NAMALWA (cell line): ENCODE measurements around the gene TCOF1.

Source experiments
- DNase-seq: peaks from one replicate; pipeline ENCODE4 v3.0.0-alpha.2; 2015; ENCODE audit warnings: low spot score

The TCOF1 gene, protein sequence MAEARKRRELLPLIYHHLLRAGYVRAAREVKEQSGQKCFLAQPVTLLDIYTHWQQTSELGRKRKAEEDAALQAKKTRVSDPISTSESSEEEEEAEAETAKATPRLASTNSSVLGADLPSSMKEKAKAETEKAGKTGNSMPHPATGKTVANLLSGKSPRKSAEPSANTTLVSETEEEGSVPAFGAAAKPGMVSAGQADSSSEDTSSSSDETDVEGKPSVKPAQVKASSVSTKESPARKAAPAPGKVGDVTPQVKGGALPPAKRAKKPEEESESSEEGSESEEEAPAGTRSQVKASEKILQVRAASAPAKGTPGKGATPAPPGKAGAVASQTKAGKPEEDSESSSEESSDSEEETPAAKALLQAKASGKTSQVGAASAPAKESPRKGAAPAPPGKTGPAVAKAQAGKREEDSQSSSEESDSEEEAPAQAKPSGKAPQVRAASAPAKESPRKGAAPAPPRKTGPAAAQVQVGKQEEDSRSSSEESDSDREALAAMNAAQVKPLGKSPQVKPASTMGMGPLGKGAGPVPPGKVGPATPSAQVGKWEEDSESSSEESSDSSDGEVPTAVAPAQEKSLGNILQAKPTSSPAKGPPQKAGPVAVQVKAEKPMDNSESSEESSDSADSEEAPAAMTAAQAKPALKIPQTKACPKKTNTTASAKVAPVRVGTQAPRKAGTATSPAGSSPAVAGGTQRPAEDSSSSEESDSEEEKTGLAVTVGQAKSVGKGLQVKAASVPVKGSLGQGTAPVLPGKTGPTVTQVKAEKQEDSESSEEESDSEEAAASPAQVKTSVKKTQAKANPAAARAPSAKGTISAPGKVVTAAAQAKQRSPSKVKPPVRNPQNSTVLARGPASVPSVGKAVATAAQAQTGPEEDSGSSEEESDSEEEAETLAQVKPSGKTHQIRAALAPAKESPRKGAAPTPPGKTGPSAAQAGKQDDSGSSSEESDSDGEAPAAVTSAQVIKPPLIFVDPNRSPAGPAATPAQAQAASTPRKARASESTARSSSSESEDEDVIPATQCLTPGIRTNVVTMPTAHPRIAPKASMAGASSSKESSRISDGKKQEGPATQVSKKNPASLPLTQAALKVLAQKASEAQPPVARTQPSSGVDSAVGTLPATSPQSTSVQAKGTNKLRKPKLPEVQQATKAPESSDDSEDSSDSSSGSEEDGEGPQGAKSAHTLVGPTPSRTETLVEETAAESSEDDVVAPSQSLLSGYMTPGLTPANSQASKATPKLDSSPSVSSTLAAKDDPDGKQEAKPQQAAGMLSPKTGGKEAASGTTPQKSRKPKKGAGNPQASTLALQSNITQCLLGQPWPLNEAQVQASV (N-terminal part only)

DNA sequence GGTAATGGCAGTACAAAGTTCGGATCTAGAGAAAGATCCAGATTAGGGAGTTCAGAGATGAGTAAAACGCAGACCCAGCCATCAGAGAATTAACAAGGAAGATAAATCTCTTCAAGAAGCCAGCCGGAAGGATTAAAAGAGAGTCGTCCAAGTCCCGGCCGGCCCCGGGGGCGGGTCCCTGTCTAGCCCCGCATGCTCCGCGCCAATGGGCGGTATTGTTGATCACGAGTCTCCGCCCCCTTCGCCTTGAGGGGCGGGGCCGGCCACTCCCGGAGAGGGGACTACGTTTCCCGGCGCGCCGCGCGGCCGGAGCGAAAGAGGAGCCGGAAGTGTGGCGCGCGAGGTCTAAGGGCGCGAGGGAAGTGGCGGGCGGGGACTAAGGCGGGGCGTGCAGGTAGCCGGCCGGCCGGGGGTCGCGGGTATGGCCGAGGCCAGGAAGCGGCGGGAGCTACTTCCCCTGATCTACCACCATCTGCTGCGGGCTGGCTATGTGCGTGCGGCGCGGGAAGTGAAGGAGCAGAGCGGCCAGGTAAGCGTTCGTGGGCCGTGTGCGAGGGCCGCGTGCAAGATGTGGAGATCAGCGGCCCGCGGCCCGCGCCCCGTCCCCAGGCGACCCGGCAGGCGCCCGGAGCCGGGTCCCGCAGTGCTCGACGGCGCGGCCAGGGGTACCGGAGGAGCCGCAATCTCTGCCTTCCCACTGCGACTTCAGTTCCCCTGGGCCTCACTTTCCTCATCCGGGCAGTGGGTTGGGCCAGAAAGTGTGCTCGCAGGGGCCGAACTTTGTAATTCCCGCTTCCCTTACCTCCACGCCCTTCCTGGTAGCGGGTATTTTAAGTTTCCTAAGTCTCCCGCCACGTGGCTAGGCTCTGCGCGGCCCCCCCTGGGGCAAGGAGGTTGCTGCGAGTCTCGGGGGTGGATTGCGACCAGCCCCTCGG lies at the start of gene TCOF1:
Gene TCOF1 (plus strand): TSS at position 372 of the 935 bp plus-strand sequence. CDS start 50 bp downstream, at position 422.
- DNase-seq: peak; percentile 98

GRCh38 chr5:150309101-150309885 lies 48.2 kb upstream of the TCOF1 start:
- DNase-seq: peak; percentile 19

GRCh38 chr5:150309886-150310239 lies 47.6 kb upstream of the TCOF1 start:
- DNase-seq: no peak

GRCh38 chr5:150310246-150310645 lies 47.3 kb upstream of the TCOF1 start:
- DNase-seq: no peak

DNA sequence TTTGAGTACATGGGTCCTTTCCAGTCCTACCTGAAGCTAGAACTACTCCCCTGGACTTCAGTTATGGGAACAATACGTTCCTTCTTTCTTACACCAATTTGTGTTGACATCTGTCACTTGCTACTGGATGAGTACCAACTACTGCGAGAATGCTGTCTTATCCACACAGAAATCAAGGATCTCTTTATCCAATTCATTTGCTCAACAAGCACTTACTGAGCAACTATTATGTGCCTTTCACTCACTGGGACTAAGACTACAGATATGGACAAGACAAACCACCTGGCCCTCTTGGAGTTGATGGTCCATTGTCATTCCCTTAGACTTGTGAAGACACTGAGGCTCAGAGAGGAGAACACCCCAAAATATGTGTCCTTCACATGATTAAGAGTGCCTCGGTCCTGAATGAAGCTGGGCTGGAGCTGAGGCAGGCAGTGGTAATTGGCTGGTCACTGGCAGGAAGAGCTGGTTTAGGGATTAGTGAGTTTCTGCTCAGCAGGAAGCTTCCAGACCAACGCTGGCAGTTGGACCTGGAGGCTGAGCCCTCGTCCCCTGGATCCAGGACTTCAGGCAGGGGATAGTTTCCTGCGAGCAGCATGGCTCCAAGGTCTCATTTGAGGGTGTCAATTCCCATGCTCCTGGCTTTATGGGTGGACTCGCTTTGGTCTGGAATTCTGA lies 46.3 kb upstream of the TCOF1 start:
- DNase-seq: no peak

GRCh38 chr5:150312518-150312917 lies 45.0 kb upstream of the TCOF1 start:
- no peak for DNase-seq

GRCh38 chr5:150313501-150313900 lies 44.0 kb upstream of the TCOF1 start:
- no peak for DNase-seq

DNA sequence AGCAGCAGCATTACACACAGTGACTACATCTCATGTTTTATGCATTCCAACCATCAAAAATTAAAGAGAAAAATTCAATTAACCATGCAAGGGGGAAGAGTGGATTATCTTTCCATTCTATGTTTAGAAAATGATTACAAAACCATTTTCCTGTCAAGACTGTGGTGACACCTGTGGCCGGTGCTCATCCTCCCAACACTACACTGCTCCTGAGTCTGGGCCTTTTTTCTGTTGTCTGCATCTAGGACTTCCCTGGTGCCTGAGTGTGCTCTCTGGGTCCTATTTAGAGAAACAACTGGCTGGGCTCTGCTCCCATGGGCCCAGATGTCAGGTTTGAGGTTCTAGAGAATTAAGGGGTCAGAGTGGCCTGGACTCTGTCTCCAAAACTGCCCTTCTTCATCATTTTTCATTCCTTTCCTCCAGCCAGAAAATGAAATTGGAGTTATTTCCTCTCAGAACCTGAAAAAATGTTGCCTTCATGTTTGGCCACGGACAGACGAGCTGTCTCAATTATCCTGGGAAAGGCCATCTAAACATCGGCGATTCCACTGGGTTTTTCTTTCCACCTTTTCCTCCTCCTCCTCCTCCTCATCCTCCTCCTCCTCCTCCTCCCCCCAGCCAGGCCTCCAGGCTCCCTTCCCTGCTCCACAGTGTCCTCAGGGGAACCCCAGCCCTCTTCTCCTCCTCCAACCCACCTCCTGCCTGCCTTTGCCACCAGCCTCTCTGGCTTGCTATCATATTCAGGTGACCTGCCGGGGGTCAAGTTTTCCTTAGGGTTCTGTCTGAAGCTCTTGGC lies 43.4 kb upstream of the TCOF1 start:
- no peak for DNase-seq

DNA sequence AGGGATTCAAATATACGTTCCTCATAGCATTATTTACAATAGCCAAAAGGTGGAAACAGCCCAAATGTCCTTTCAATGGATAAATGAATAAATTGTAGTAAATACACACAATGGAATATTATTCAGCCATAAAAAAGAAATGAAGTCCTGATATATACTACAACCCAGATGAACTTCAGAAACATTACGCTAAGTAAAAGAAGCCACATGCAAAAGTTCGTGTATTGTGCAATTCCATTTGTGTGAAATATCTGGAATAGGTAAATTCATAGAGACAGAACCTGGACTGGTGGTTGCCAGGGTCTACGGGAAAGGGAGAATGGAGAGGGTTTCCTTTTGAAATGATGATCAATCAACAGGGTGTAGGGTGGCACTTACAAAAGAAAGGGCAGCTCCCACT lies 42.3 kb upstream of the TCOF1 start:
- DNase-seq: no peak

DNA sequence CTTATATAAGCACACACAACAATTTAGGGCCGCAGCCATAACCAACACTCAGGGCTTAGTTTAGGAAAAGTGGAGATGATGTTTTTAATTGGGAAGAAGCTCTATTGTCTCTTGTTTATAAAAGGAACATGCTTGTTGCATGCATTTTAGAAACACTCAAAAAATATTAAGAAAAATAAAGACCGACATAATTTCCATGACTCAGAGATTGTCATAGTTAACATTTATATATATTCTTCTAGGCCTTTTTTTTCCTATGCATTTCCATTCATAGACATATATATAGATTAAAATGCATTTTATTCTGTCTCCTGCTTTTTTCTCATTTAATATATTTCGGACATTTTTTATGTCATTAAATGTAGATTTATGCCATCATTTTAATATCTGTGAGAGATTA lies 41.2 kb upstream of the TCOF1 start:
- DNase-seq: no peak

GRCh38 chr5:150317048-150318003 lies 40.2 kb upstream of the TCOF1 start:
- DNase-seq: no peak

GRCh38 chr5:150318613-150319483 lies 38.6 kb upstream of the TCOF1 start:
- DNase-seq: no peak

DNA sequence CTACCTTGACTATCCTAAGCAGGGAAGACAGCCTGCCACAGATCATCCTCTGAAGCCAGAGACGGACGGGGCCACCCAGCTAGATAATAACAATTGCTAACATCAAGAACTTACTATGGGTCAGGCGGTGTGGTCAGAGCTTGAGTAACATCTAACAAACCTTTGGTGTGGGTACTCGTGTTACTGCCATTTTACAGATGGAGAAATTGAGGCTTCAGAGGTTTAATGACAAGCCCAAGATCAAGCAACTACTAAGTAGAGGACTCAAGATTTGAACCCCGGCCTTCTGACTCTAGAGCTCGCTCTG lies 38.1 kb upstream of the TCOF1 start:
- DNase-seq: no peak

DNA sequence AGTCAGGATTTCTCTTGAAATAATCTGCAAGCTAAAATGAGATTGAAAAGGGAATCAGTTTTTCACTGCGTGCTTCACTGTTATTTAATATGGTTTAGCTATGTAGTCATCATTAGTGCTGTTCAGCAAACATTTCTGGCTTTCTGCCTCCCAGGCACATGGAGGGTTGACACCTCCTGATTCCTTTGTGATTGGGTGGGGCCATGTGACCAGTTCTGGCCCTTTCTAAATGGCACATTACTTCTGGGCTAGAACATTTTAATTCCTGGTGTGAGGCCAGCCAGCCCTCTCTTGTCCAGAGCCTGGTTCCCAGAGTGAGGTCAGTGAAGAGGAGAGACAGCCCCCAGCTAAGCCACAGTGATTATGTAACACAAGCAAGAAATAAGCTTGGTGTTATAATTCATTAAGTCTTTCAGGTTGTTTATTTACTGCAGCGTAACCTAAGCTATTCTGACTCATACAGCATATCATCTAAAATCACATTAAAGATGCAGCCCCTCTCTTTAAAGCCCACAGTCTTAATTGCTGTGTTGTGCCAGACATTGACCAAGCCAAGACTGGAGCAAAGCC lies 37.4 kb upstream of the TCOF1 start:
- no peak for DNase-seq

GRCh38 chr5:150321211-150321610 lies 36.3 kb upstream of the TCOF1 start:
- DNase-seq: no peak

DNA sequence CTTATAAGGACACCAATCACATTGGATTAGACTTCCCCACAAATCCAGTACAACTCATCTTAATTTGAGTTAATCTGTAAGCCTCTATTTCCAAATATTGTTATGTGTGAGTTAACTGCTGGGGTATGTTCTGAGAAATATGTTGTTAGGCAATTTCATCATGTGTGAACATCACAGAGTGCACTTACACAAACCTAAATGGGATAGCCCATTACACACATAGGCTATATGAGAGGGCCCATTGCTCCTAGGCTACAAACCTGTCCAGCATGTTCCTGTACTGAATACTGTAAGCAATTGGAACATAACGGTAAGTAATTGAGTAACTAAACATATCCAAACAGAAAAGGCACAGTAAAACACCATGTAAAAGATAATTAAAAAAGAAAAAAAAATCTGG lies 35.7 kb upstream of the TCOF1 start:
- no peak for DNase-seq

- DNase-seq: no peak
Observed at GRCh38 chr5:150322202-150322601, 35.3 kb upstream of the TCOF1 start.
